ENCODE measurements around the gene TRAK2. TPM values are rescaled to one million over a fixed set of nuclear protein-coding genes. Genes with fewer than 3 reads are reported as not detected.

TRAK2 gene
- total RNA-seq, 1 donor from 2014 or later, result 44.0 TPM

- DNase-seq, result no peak
These were observed 90.1 kb downstream of the TRAK2 start for GRCh38 chr2:201361078-201361733.

- no peak for DNase-seq
These were observed 91.0 kb downstream of the TRAK2 start for GRCh38 chr2:201360256-201360655.

GRCh38 chr2:201358684-201359083, 92.6 kb downstream of the TRAK2 start:
- no peak for DNase-seq

GRCh38 chr2:201357221-201357620, 94.0 kb downstream of the TRAK2 start, which contains the start of gene FLACC1:
FLACC1 (minus strand) TSS chr2:201357345; CDS start chr2:201351404, 5,941 bp downstream.
- DNase-seq, result peak; percentile 89

GRCh38 chr2:201353116-201353515, 98.1 kb downstream of the TRAK2 start:
- DNase-seq, result no peak

GRCh38 chr2:201350879-201351278, 100.4 kb downstream of the TRAK2 start:
- DNase-seq, result no peak

GRCh38 chr2:201349601-201350000, 101.7 kb downstream of the TRAK2 start:
- DNase-seq, result no peak

- DNase-seq, result no peak
These were observed 102.5 kb downstream of the TRAK2 start for GRCh38 chr2:201348758-201349157.

- DNase-seq, result no peak
These were observed 104.1 kb downstream of the TRAK2 start for GRCh38 chr2:201347138-201347537.

- peak; percentile 73 for DNase-seq
These were observed 105.5 kb downstream of the TRAK2 start for GRCh38 chr2:201345625-201346213.

- no peak for DNase-seq
These were observed 106.4 kb downstream of the TRAK2 start for GRCh38 chr2:201344663-201345366.

GRCh38 chr2:201343559-201343958, 107.7 kb downstream of the TRAK2 start:
- no peak for DNase-seq

- DNase-seq, result no peak
These were observed 108.3 kb downstream of the TRAK2 start for GRCh38 chr2:201342923-201343322.

- no peak for DNase-seq
These were observed 121.8 kb downstream of the TRAK2 start for GRCh38 chr2:201329409-201329808.

GRCh38 chr2:201327678-201328077, 123.6 kb downstream of the TRAK2 start:
- DNase-seq, result no peak

Small RNA genes lying within 50 kb of the gene (small RNA-seq; reads per million reads assigned to genes)
- gene RF00019 (ENCODE audit: low replicate concordance), result not detected

Other genes with a start within 250 kb of the TRAK2 start
- 8.3 TPM for gene CASP8, start 190.9 kb downstream of the TRAK2 start, total RNA-seq
- gene FLACC1, start 94.1 kb downstream of the TRAK2 start, total RNA-seq, result 0.72 TPM
- 25.1 TPM for gene STRADB, start 282 bp upstream of the TRAK2 start, total RNA-seq
- 30.6 TPM for gene TMEM237, start 192.0 kb upstream of the TRAK2 start, total RNA-seq
- gene MPP4, start 247.2 kb upstream of the TRAK2 start, total RNA-seq, result 0.51 TPM

All from tongue (tissue), 3 donors.